ENCODE measurements around the gene FIGNL1.

Gene FIGNL1

GRCh38 chr7:50394315-50394714, 55.8 kb downstream of the FIGNL1 start:
- DNase-seq: no peak
